GM18909 (cell line): ENCODE data around the gene XPOT.
A peak's percentile ranks its signal among the peaks of the same experiment; 100 is the strongest.

Experiments
- ATAC-seq: cut with Tn5 transposase; IDR thresholded peaks from one replicate; pipeline ENCODE4 v1.9.1; 2021; ENCODE audit warnings: mild to moderate bottlenecking; ENCODE audit not compliant: unreplicated experiment, poor library complexity

The XPOT gene

GRCh38 chr12:64418209-64418608 is 14.0 kb downstream of the XPOT start:
- no peak for ATAC-seq

- ATAC-seq = no peak
Measured at GRCh38 chr12:64419696-64420095, 15.5 kb downstream of the XPOT start.

- ATAC-seq = no peak
Measured at GRCh38 chr12:64427988-64428387, 23.8 kb downstream of the XPOT start.

- no peak for ATAC-seq
Measured at GRCh38 chr12:64428956-64429355, 24.8 kb downstream of the XPOT start.

- no peak for ATAC-seq
Measured at GRCh38 chr12:64430886-64431285, 26.7 kb downstream of the XPOT start.

- no peak for ATAC-seq
Measured at GRCh38 chr12:64431791-64432190, 27.6 kb downstream of the XPOT start.

GRCh38 chr12:64433915-64434314 is 29.7 kb downstream of the XPOT start:
- no peak for ATAC-seq

- ATAC-seq = no peak
Measured at GRCh38 chr12:64440100-64440499, 35.9 kb downstream of the XPOT start.

GRCh38 chr12:64445490-64445889 is 41.3 kb downstream of the XPOT start:
- no peak for ATAC-seq

- ATAC-seq = no peak
Measured at GRCh38 chr12:64446295-64446694, 42.1 kb downstream of the XPOT start.

- no peak for ATAC-seq
Measured at GRCh38 chr12:64450057-64450640, 46.0 kb downstream of the XPOT start.

- no peak for ATAC-seq
Measured at GRCh38 chr12:64450711-64451486, 46.7 kb downstream of the XPOT start.

- peak; percentile 90 for ATAC-seq
Measured at GRCh38 chr12:64451687-64452558, 47.7 kb downstream of the XPOT start, which contains the start of gene TBK1. Gene TBK1, plus strand, starts transcription at chr12:64452120. Its CDS starts 3,751 bp downstream, at chr12:64455871.

- ATAC-seq = no peak
Measured at GRCh38 chr12:64452559-64453329, 48.6 kb downstream of the XPOT start.

GRCh38 chr12:64455506-64455905 is 51.3 kb downstream of the XPOT start:
- no peak for ATAC-seq

GRCh38 chr12:64456119-64456518 is 51.9 kb downstream of the XPOT start:
- no peak for ATAC-seq

- ATAC-seq = no peak
Measured at GRCh38 chr12:64457032-64457431, 52.8 kb downstream of the XPOT start.

- no peak for ATAC-seq
Measured at GRCh38 chr12:64457466-64457865, 53.3 kb downstream of the XPOT start.

- no peak for ATAC-seq
Measured at GRCh38 chr12:64457923-64458322, 53.7 kb downstream of the XPOT start.

GRCh38 chr12:64459394-64459891 is 55.3 kb downstream of the XPOT start:
- ATAC-seq = peak; percentile 66
